ENCODE results near the gene ACOX3. TPM values are rescaled to one million over a fixed set of nuclear protein-coding genes. Genes with fewer than 3 reads are reported as not detected.

Gene ACOX3
- total and polyA plus RNA-seq, 9 of the 15 experiments (the other 6 are each of a cell fraction or from before 2014, with no cell fraction given): 0.68 to 7.3 (median 3.7) TPM

GRCh38 chr4:8338351-8338961 lies 102.1 kb downstream of the ACOX3 start:
- BruUV-seq (replicated peaks): no TSS peak

More at GRCh38 chr4:8338351-8338961, 102.1 kb downstream of the ACOX3 start:
- DNase-seq (ENCODE audit: extremely low read depth in 1 of 4, low spot score in 3 of 4): no peak
- in situ Hi-C loops (cut with MboI) (no loop called here), intact Hi-C loops (cut with micrococcal nuclease) (no loop called here)
- no peak overlapping the region for H2AFZ ChIP-seq (ENCODE audit: low read depth, low read length)
- no peaks in the 10 kb centered on the region for H3K36me3 ChIP-seq (ENCODE audit: control insufficient read depth, insufficient read depth, low read length)
- no peak for TF ChIP-seq ZNF197 (CRISPR knock-in tag; IDR thresholded peaks at IDR 0.05; ENCODE audit: low read depth)
- TF ChIP-seq CREB3 (tag; conservative IDR thresholded peaks at IDR 0.05; ENCODE audit: low read depth): no peak
- no peak for TF ChIP-seq BRF2 (IDR thresholded peaks at IDR 0.05; ENCODE audit: borderline replicate concordance, insufficient read depth, insufficient read length)
- TF ChIP-seq, protein P1, sequence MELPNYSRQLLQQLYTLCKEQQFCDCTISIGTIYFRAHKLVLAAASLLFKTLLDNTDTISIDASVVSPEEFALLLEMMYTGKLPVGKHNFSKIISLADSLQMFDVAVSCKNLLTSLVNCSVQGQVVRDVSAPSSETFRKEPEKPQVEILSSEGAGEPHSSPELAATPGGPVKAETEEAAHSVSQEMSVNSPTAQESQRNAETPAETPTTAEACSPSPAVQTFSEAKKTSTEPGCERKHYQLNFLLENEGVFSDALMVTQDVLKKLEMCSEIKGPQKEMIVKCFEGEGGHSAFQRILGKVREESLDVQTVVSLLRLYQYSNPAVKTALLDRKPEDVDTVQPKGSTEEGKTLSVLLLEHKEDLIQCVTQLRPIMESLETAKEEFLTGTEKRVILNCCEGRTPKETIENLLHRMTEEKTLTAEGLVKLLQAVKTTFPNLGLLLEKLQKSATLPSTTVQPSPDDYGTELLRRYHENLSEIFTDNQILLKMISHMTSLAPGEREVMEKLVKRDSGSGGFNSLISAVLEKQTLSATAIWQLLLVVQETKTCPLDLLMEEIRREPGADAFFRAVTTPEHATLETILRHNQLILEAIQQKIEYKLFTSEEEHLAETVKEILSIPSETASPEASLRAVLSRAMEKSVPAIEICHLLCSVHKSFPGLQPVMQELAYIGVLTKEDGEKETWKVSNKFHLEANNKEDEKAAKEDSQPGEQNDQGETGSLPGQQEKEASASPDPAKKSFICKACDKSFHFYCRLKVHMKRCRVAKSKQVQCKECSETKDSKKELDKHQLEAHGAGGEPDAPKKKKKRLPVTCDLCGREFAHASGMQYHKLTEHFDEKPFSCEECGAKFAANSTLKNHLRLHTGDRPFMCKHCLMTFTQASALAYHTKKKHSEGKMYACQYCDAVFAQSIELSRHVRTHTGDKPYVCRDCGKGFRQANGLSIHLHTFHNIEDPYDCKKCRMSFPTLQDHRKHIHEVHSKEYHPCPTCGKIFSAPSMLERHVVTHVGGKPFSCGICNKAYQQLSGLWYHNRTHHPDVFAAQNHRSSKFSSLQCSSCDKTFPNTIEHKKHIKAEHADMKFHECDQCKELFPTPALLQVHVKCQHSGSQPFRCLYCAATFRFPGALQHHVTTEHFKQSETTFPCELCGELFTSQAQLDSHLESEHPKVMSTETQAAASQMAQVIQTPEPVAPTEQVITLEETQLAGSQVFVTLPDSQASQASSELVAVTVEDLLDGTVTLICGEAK (IDR thresholded peaks at IDR 0.05): no peak
- TF ChIP-seq, protein P1 (CRISPR knock-in tag; IDR thresholded peaks at IDR 0.05): no peak
- no peak for TF ChIP-seq RAD51 (IDR thresholded peaks at IDR 0.05; ENCODE audit: borderline replicate concordance, low read depth)
- no peak for TF ChIP-seq ZKSCAN3 (CRISPR knock-in tag; IDR thresholded peaks at IDR 0.05)
- no peak for TF ChIP-seq ZBED1 (IDR thresholded peaks at IDR 0.05)
- TF ChIP-seq HEY1 (CRISPR knock-in tag; IDR thresholded peaks at IDR 0.05; ENCODE audit: borderline replicate concordance): no peak
- no peak for TF ChIP-seq NFRKB (IDR thresholded peaks at IDR 0.05; ENCODE audit: low read depth)
- TF ChIP-seq CTBP1 (IDR thresholded peaks at IDR 0.05; ENCODE audit: borderline replicate concordance): no peak
- TF ChIP-seq ADNP (tag; IDR thresholded peaks at IDR 0.05): no peak
- TF ChIP-seq CBFB (CRISPR knock-in tag; IDR thresholded peaks at IDR 0.05): no peak
- no peak for ATAC-seq
- no peaks in the 10 kb centered on the region for H3K79me2 ChIP-seq (ENCODE audit: control insufficient read depth, insufficient read depth, low read length)
- ChIA-PET CTCF (ENCODE audit: low intra/inter-chr PET ratio) (no interaction called here), POLR2A (no interaction called here)
- peaks cover 6 to 9% of the 10 kb centered on the region in 2 experiments; a peak in 4 of 5 replicates for H3K4me1 ChIP-seq (replicated peaks in 1 of 2; ENCODE audit: control insufficient read depth in 2 of 2, insufficient read depth in 2 of 2, low read length in 2 of 2)
- H4K20me1 ChIP-seq (replicated peaks; ENCODE audit: control insufficient read depth, insufficient read depth, low read length): no peaks in the 10 kb centered on the region
- FAIRE-seq: no peak
- WGBS (ENCODE audit: insufficient coverage, low coverage, missing lambda C conversion rate): 30% methylated on average over 4 of the region's 4 CpGs
- H3K9ac ChIP-seq (ENCODE audit: insufficient read depth in 1 of 2, low read depth in 2 of 2, low read length in 2 of 2): no peak overlapping the region
- H3K9me3 ChIP-seq (replicated peaks; ENCODE audit: control insufficient read depth, insufficient read depth, low read depth, low read length): peaks cover 14% of the 10 kb centered on the region
- H3K4me2 ChIP-seq (ENCODE audit: insufficient read depth, low read length): no peak overlapping the region
- no peak overlapping the region for H3K27ac ChIP-seq (ENCODE audit: extremely low read depth, low read depth, low read length)
- no peaks in the 10 kb centered on the region for H3K9me1 ChIP-seq (ENCODE audit: control insufficient read depth, insufficient read depth, low read length)
- H3K27me3 ChIP-seq (ENCODE audit: control insufficient read depth in 2 of 2, insufficient read depth in 2 of 2, low read length in 2 of 2): peaks cover 0 to 8% of the 10 kb centered on the region in 2 experiments; a peak in 2 of 5 replicates
- H3K4me3 ChIP-seq: no peak overlapping the region

Data from K562 (cell line).